Type B pancreatic cell (in vitro differentiated cells): ENCODE data around the gene ZSWIM3. TPM values are rescaled to one million over a fixed set of nuclear protein-coding genes. Genes with fewer than 3 reads are reported as not detected.

Source experiments
- DNase-seq: peaks from one replicate; pipeline ENCODE4 v3.0.0; 2021; ENCODE audit warnings: mixed read lengths; ENCODE audit not compliant: unreplicated experiment; ENCODE audit errors: extremely low spot score
- H3K27ac Mint-ChIP-seq: 2 replicates; pipeline ENCODE4 v1.8.0; 2021; ENCODE audit warnings: mild to moderate bottlenecking, mixed read lengths
- H3K27me3 Mint-ChIP-seq: 2 replicates; pipeline ENCODE4 v1.8.0; 2021; ENCODE audit warnings: mixed read lengths
- H3K36me3 Mint-ChIP-seq: 2 replicates; pipeline ENCODE4 v1.8.0; 2021; ENCODE audit warnings: mixed read lengths
- H3K4me1 Mint-ChIP-seq: one replicate; pipeline ENCODE4 v1.8.0; 2021; ENCODE audit warnings: mixed read lengths; ENCODE audit not compliant: unreplicated experiment
- H3K4me3 Mint-ChIP-seq: 2 replicates; pipeline ENCODE4 v1.8.0; 2021; ENCODE audit warnings: mild to moderate bottlenecking, mixed read lengths
- H3K9me3 Mint-ChIP-seq: 2 replicates; pipeline ENCODE4 v1.8.0; 2021; ENCODE audit warnings: mixed read lengths
- total RNA-seq: library from RNA; stranded (reverse); gene quantifications from 2 replicates; pipeline ENCODE4 v1.2.1, GENCODE V29; 2021; ENCODE audit warnings: low replicate concordance
- TF ChIP-seq, protein P1 (sequence below): fragments of 200-600 bp; sonication (generic); conservative IDR thresholded peaks from 2 replicates; pipeline ENCODE4 v1.5.0; 2021; ENCODE audit warnings: antibody characterized with exemption, mild to moderate bottlenecking

ZSWIM3 gene
- total RNA-seq, 1 donor from 2014 or later = 4.7 TPM

DNA sequence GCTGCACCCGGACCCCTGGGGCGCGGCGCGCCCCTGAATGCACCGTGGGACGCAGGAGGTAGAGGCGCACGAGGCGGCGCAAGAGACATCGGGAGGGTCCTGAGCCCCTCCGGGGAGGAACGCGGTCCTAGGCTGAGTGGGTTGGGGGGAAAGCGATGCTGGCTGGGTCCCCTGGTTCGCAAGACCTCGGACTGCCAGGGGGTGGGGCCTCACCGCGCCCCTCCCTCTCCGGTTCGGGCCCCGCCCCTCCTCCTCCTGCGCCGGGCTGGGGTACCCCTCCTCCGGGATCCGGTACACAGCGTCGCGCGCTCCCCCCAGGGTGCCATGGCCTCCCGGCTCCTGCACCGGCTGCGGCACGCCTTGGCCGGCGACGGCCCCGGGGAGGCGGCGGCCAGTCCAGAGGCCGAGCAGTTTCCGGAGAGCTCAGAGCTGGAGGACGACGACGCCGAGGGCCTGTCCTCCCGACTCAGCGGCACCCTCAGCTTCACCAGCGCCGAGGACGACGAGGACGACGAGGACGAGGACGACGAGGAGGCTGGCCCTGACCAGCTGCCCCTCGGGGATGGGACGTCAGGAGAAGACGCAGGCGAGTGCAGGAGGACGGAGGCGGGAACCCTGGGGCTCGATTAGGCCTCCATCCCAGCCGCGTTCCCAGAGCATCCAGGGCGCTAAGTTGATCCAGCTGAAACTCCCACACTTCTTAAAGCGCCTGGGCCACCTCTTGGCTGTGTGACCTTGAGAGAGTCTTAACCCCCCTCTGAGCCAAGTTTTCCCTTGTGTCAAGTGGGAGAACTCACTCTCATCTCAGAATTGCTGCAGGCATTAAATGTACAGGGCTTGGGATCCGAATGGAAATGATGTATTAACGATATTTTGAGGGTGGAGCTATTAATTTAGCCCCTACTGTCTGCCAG is 23.3 kb upstream of the ZSWIM3 start:
- no peaks in the 10 kb centered on the region for H3K36me3 Mint-ChIP-seq
- TF ChIP-seq, protein P1, sequence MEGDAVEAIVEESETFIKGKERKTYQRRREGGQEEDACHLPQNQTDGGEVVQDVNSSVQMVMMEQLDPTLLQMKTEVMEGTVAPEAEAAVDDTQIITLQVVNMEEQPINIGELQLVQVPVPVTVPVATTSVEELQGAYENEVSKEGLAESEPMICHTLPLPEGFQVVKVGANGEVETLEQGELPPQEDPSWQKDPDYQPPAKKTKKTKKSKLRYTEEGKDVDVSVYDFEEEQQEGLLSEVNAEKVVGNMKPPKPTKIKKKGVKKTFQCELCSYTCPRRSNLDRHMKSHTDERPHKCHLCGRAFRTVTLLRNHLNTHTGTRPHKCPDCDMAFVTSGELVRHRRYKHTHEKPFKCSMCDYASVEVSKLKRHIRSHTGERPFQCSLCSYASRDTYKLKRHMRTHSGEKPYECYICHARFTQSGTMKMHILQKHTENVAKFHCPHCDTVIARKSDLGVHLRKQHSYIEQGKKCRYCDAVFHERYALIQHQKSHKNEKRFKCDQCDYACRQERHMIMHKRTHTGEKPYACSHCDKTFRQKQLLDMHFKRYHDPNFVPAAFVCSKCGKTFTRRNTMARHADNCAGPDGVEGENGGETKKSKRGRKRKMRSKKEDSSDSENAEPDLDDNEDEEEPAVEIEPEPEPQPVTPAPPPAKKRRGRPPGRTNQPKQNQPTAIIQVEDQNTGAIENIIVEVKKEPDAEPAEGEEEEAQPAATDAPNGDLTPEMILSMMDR = no peak
- peak; percentile 83 for DNase-seq
- H3K27me3 Mint-ChIP-seq = peaks cover 3% of the 10 kb centered on the region
- peaks cover 24% of the 10 kb centered on the region for H3K4me1 Mint-ChIP-seq
- no peak overlapping the region for H3K27ac Mint-ChIP-seq
- no peaks in the 10 kb centered on the region for H3K9me3 Mint-ChIP-seq
- H3K4me3 Mint-ChIP-seq = peak overlapping the region; percentile 88

GRCh38 chr20:45834797-45835161 is 22.6 kb upstream of the ZSWIM3 start:
- no peaks in the 10 kb centered on the region for H3K36me3 Mint-ChIP-seq

GRCh38 chr20:45835329-45835765 is 22.1 kb upstream of the ZSWIM3 start:
- Mint-ChIP-seq H3K4me3 (peak overlapping the region; percentile 88), H3K4me1 (peaks cover 24% of the 10 kb centered on the region), H3K9me3 (no peaks in the 10 kb centered on the region), H3K27ac (no peak overlapping the region), H3K36me3 (no peaks in the 10 kb centered on the region), H3K27me3 (peaks cover 2% of the 10 kb centered on the region)
- no peak for DNase-seq
- TF ChIP-seq, protein P1 = peak; percentile 34

More at GRCh38 chr20:45834797-45835161, 22.6 kb upstream of the ZSWIM3 start:
- peak overlapping the region; percentile 88 for H3K4me3 Mint-ChIP-seq
- DNase-seq = no peak
- H3K27me3 Mint-ChIP-seq = peaks cover 3% of the 10 kb centered on the region
- H3K27ac Mint-ChIP-seq = no peak overlapping the region
- TF ChIP-seq, protein P1 = no peak
- H3K9me3 Mint-ChIP-seq = no peaks in the 10 kb centered on the region
- H3K4me1 Mint-ChIP-seq = peaks cover 24% of the 10 kb centered on the region

DNA sequence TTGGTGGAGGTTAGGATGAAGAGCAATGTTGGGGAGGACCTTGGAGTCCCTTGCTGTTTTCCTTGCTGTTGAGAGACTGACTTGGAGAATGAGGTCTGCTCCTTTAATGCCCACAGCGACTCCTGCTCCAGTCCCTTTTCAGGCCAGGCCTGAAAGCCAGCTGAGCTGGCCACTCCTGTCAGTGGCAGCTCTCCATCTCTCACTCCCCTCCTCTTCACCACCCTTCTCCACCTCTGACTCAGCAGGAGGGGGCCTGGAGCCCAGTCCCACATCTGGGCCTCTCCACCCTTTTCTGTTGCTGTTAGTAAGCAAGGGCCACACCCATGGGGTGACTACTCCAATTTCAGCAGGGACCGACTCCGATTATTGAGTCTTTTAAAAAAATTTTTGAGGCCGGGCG is 21.6 kb upstream of the ZSWIM3 start:
- no peak for DNase-seq
- H3K4me1 Mint-ChIP-seq = peaks cover 24% of the 10 kb centered on the region
- H3K27ac Mint-ChIP-seq = peak overlapping the region; percentile 36
- no peaks in the 10 kb centered on the region for H3K36me3 Mint-ChIP-seq
- TF ChIP-seq, protein P1 = no peak
- H3K27me3 Mint-ChIP-seq = no peaks in the 10 kb centered on the region
- no peaks in the 10 kb centered on the region for H3K9me3 Mint-ChIP-seq
- peak overlapping the region; percentile 62 for H3K4me3 Mint-ChIP-seq

GRCh38 chr20:45836841-45837240 is 20.6 kb upstream of the ZSWIM3 start:
- no peaks in the 10 kb centered on the region for H3K27me3 Mint-ChIP-seq
- DNase-seq = no peak
- H3K27ac Mint-ChIP-seq = no peak overlapping the region

More at GRCh38 chr20:45836841-45837240, 20.6 kb upstream of the ZSWIM3 start:
- TF ChIP-seq, protein P1 = no peak
- no peaks in the 10 kb centered on the region for H3K9me3 Mint-ChIP-seq
- H3K36me3 Mint-ChIP-seq = no peaks in the 10 kb centered on the region
- peaks cover 24% of the 10 kb centered on the region for H3K4me1 Mint-ChIP-seq
- peak overlapping the region; percentile 10 for H3K4me3 Mint-ChIP-seq
